ENCODE measurements around the gene RABL2A. TPM values are rescaled to one million over a fixed set of nuclear protein-coding genes. Genes with fewer than 3 reads are reported as not detected.
"Not testable (repeated sequence)": the region's sequence is repeated elsewhere in the genome, so short reads cannot be mapped to it uniquely, and the experiment has no call there.

RABL2A gene
- polyA plus RNA-seq, 1 experiment = 13.8 TPM

DNA sequence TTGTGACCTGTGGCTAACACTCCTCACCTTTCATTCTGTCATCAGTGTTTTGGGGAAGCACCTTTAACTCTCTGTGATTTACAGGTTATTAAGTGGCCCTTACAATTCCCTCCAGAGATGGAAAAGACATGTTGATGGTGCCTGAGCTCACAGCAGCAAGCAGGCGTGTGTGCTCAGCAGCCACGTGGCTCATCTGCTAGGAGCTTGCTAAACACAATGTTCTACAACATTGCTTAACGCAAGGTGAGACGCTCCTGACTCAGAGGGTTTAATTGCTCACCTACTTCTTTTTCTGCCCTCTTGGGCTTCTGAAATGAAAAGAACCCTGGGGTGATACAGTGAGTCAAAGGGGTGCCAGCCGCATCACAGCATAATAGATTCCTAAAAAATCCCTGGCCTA lies 6.1 kb upstream of the RABL2A start:
- H3K27me3 ChIP-seq (ENCODE audit: control insufficient read depth, insufficient read depth, low read length); DNase-seq (ENCODE audit: low read depth); POLR2A ChIA-PET; CTCF ChIA-PET; H3K36me3 ChIP-seq (ENCODE audit: control insufficient read depth, insufficient read depth, low read length); H3K4me3 ChIP-seq (ENCODE audit: low read depth, low read length): not testable (repeated sequence)

DNA sequence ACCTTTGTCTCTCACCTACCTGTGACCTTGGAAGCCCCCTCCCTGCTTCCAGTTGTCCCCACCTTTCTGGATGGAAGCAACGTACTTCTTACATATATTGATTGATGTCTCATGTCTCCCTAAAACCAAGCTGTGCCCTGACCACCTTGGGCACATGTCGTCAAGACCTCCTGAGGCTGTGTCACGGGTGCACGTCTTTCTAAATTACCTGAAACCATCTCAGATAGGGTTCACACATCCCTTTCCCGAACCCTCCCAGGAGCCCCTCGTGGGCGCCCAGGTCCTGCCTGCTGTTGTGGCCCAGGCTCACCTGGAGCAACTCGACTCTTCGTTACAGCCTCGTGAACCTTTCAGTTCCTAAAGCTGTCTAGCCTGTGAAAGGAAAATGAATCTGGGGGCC lies 1.2 kb upstream of the RABL2A start:
- POLR2A ChIA-PET = not testable (repeated sequence)

DNA sequence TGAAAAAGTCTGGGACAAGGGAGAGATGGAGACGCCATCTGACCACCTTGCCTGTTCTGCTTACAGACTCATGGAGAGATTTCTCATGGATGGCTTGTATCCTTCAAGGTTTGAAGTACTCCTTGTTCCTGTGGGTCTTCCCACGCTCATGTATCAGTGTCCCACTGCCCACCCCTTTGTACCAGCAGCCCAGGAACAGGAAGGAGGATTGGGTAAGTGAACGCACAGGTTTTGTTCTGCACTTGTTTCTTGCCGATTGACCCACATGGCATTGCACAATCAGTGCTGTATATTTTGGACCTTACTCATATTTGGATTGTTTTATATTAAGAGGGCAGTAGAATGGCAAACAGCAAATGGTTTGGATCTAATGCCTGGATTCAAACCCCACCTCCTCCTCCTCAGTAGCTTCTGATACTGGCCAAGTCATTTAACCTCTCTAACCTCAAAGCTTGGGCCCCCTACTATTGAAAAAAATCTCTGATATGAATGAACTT lies 5.8 kb downstream of the RABL2A start:
- POLR2A ChIA-PET; H3K4me3 ChIP-seq (ENCODE audit: low read depth, low read length); H3K36me3 ChIP-seq (ENCODE audit: control insufficient read depth, insufficient read depth, low read length); CTCF ChIA-PET; DNase-seq (ENCODE audit: low read depth); H3K27me3 ChIP-seq (ENCODE audit: control insufficient read depth, insufficient read depth, low read length): not testable (repeated sequence)

More for the DNA sequence above, 1.2 kb upstream of the RABL2A start:
- H3K4me3 ChIP-seq (ENCODE audit: low read depth, low read length); H3K36me3 ChIP-seq (ENCODE audit: control insufficient read depth, insufficient read depth, low read length); CTCF ChIA-PET; H3K27me3 ChIP-seq (ENCODE audit: control insufficient read depth, insufficient read depth, low read length); DNase-seq (ENCODE audit: low read depth): not testable (repeated sequence)

DNA sequence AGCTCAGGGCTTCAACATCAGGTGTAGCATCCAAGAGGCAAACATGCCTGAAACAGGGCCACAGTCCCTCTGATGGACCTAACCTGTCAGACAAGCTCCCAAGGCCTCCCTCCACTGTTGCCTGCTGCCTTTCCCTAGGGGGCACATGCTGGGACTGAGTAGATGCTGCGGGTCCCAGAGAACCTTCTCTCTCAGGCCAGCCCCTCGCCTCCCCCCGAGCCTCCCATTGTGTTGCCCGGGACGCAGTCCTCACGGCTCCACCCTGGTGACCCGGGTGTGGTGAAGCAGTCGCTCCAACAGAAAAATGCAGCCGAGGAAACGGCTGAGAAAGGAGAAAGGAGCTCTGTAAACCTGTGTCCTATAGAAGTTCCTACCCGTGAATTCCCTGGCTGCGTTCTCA lies 8.3 kb downstream of the RABL2A start:
- POLR2A ChIA-PET; H3K27me3 ChIP-seq (ENCODE audit: control insufficient read depth, insufficient read depth, low read length); CTCF ChIA-PET; H3K4me3 ChIP-seq (ENCODE audit: low read depth, low read length); DNase-seq (ENCODE audit: low read depth); H3K36me3 ChIP-seq (ENCODE audit: control insufficient read depth, insufficient read depth, low read length): not testable (repeated sequence)

DNA sequence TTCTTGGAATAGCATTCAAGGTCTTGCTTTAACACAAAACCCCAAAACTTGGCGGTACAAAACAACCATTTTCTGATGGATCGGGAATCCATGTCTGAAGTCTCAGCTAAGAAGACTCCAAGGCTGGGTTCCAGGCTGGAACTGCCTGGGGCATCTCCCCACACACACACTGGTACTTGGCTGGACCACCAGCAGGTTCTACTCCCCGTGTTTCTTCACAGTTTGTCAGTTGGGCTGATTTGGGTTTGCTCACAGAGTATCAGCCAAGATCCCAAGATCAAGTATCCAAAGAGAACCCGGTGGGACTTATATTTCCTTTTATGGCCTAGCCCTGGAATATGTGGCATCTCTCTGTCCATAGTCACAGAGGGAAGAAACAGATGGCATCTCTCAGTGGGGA lies 9.2 kb downstream of the RABL2A start:
- H3K4me3 ChIP-seq (ENCODE audit: low read depth, low read length); DNase-seq (ENCODE audit: low read depth); CTCF ChIA-PET; POLR2A ChIA-PET; H3K36me3 ChIP-seq (ENCODE audit: control insufficient read depth, insufficient read depth, low read length); H3K27me3 ChIP-seq (ENCODE audit: control insufficient read depth, insufficient read depth, low read length): not testable (repeated sequence)

DNA sequence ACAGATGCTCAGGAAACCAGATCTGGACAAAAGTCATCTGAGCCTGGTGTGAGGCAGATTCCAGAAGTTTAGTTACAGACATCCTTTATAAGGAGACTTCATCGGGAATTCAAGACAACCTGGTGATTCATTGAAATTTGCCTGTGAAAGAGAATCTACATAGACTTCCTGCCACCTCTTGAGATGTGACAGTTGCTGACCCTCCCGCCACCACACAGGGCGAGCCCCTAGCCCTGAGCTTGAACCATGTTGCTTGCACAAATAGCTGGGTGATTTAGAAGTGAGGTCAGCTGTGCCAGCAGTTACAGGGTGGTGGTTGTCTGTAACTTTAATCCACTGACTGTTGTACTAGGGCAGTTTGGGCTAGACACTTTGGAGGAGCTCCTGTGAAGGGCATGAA lies 11.0 kb downstream of the RABL2A start:
- H3K36me3 ChIP-seq (ENCODE audit: control insufficient read depth, insufficient read depth, low read length); POLR2A ChIA-PET; CTCF ChIA-PET; H3K4me3 ChIP-seq (ENCODE audit: low read depth, low read length); DNase-seq (ENCODE audit: low read depth); H3K27me3 ChIP-seq (ENCODE audit: control insufficient read depth, insufficient read depth, low read length): not testable (repeated sequence)

DNA sequence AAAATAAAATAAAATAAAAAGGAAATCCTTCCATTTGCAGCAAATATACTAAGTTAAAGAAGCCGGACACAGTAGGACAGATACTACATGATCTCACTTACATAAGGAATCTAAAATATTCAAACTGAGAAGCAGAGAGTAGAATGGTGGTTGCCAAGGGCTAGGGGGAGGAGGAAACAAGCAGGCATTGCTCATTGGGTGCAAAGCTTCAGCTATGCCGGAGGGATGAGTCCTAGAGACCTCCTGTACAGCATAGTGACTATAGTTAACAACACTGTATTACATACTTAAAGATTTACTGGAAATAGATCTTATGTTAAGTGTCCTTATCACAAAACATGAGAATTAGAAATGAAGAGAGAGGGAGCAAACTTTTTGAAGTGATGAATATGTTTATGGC lies 19.2 kb downstream of the RABL2A start:
- H3K4me3 ChIP-seq (ENCODE audit: low read depth, low read length); POLR2A ChIA-PET; DNase-seq (ENCODE audit: low read depth); H3K27me3 ChIP-seq (ENCODE audit: control insufficient read depth, insufficient read depth, low read length); CTCF ChIA-PET; H3K36me3 ChIP-seq (ENCODE audit: control insufficient read depth, insufficient read depth, low read length): not testable (repeated sequence)

DNA sequence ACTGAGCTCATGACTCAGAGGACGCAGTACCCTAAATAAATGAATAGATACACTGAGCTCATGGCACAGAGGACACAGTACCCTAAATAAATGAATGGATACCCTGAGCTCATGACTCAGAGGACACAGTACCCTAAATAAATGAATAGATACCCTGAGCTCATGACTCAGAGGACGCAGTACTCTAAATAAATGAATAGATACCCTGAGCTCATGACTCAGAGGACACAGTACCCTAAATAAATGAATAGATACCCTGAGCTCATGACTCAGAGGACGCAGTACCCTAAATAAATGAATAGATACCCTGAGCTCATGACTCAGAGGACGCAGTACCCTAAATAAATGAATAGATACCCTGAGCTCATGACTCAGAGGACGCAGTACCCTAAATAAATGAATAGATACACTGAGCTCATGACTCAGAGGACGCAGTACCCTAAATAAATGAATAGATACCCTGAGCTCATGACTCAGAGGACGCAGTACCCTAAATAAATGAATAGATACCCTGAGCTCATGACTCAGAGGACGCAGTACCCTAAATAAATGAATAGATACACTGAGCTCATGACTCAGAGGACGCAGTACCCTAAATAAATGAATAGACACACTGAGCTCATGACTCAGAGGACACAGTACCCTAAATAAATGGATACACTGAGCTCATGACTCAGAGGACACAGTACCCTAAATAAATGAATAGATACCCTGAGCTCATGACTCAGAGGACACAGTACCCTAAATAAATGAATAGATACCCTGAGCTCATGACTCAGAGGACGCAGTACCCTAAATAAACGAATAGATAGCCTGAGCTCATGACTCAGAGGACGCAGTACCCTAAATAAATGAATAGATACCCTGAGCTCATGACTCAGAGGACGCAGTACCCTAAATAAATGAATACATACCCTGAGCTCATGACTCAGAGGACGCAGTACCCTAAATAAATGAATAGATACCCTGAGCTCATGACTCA lies 24.1 kb downstream of the RABL2A start:
- POLR2A ChIA-PET; H3K36me3 ChIP-seq (ENCODE audit: control insufficient read depth, insufficient read depth, low read length); H3K4me3 ChIP-seq (ENCODE audit: low read depth, low read length); CTCF ChIA-PET; H3K27me3 ChIP-seq (ENCODE audit: control insufficient read depth, insufficient read depth, low read length); DNase-seq (ENCODE audit: low read depth): not testable (repeated sequence)

DNA sequence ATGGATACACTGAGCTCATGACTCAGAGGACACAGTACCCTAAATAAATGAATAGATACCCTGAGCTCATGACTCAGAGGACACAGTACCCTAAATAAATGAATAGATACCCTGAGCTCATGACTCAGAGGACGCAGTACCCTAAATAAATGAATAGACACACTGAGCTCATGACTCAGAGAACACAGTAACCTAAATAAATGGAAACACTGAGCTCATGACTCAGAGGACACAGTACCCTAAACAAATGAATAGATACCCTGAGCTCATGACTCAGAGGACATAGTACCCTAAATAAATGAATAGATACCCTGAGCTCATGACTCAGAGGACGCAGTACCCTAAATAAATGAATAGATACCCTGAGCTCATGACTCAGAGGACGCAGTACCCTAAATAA lies 25.5 kb downstream of the RABL2A start:
- CTCF ChIA-PET; DNase-seq (ENCODE audit: low read depth); H3K27me3 ChIP-seq (ENCODE audit: control insufficient read depth, insufficient read depth, low read length): not testable (repeated sequence)

DNA sequence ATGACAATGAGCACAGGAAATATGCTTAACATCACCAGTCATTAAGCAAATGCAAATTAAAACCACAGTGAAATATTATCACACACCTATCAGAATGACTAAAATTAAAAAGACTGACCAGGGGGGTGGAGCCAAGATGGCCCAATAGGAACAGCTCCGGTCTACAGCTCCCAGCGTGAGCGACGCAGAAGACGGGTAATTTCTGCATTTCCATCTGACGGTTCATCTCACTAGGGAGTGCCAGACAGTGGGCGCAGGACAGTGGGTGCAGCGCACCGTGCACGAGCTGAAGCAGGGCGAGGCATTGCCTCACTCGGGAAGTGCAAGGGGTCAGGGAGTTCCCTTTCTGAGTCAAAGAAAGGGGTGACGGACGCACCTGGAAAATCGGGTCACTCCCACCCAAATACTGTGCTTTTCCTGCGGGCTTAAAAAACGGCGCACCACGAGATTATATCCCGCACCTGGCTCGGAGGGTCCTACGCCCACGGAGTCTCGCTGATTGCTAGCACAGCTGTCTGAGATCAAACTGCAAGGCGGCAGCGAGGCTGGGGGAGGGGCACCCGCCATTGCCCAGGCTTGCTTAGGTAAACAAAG lies 29.1 kb downstream of the RABL2A start:
- H3K27me3 ChIP-seq (ENCODE audit: control insufficient read depth, insufficient read depth, low read length); POLR2A ChIA-PET; H3K36me3 ChIP-seq (ENCODE audit: control insufficient read depth, insufficient read depth, low read length); DNase-seq (ENCODE audit: low read depth); H3K4me3 ChIP-seq (ENCODE audit: low read depth, low read length); CTCF ChIA-PET: not testable (repeated sequence)

More for the DNA sequence above, 25.5 kb downstream of the RABL2A start:
- H3K4me3 ChIP-seq (ENCODE audit: low read depth, low read length); POLR2A ChIA-PET; H3K36me3 ChIP-seq (ENCODE audit: control insufficient read depth, insufficient read depth, low read length): not testable (repeated sequence)

DNA sequence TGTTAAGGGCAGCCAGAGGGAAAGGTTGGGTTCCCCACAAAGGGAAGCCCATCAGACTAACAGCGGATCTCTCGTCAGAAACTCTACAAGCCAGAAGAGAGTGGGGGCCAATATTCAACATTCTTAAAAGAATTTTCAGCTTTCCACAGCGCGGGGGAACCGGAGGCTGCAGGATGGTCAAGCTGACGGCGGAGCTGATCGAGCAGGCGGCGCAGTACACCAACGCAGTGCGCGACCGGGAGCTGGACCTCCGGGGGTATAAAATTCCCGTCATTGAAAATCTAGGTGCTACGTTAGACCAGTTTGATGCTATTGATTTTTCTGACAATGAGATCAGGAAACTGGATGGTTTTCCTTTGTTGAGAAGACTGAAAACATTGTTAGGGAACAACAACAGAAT lies 30.7 kb downstream of the RABL2A start:
- POLR2A ChIA-PET; H3K27me3 ChIP-seq (ENCODE audit: control insufficient read depth, insufficient read depth, low read length); DNase-seq (ENCODE audit: low read depth); H3K36me3 ChIP-seq (ENCODE audit: control insufficient read depth, insufficient read depth, low read length); H3K4me3 ChIP-seq (ENCODE audit: low read depth, low read length); CTCF ChIA-PET: not testable (repeated sequence)

DNA sequence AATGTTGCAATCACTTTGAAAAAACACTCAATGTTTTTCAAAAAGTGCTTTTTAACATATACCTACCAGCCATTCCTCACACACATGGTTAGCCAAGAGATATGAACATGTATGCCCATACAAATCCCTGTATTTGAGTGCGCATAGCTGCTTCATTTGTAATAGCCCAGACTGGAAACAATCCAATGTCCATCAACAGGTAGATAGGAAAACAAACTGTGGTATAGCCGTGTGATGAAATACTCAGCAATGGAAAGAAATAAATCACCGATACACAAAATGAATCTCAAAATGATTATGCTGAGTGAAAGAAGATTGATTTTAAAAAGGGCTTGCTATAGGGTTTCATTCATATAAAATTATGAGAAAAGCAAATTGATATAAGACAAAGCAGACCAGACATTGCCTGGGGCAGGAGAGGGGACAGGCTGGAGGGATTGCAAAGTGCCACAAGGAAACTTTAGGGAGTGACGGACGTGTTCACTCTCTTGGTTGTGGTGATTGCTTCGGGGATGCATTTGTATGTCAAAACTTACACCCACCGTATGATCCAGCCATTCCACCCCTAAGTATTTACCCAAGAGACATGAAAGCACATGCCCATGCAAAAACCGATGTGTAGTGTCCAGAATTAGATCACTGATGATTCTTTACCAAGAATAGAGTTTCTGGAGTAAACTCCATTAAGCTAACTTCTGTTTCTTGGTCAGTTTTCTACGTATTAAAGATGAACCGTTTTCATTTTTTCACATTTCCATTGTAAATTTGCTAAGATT lies 36.4 kb downstream of the RABL2A start:
- H3K27me3 ChIP-seq (ENCODE audit: control insufficient read depth, insufficient read depth, low read length); DNase-seq (ENCODE audit: low read depth); H3K4me3 ChIP-seq (ENCODE audit: low read depth, low read length); H3K36me3 ChIP-seq (ENCODE audit: control insufficient read depth, insufficient read depth, low read length); POLR2A ChIA-PET: not testable (repeated sequence)
- CTCF ChIA-PET = interaction anchor here (0.7 kb wide), 1 partner anchor 14 kb away, joined by 3 read pairs; no protein-coding TSS in a partner anchor
